Measurements from ENCODE around the gene INSM1. TPM values are rescaled to one million over a fixed set of nuclear protein-coding genes. Genes with fewer than 3 reads are reported as not detected.

The INSM1 gene
- total and polyA plus RNA-seq, 2 donors from 2014 or later: not detected

DNA sequence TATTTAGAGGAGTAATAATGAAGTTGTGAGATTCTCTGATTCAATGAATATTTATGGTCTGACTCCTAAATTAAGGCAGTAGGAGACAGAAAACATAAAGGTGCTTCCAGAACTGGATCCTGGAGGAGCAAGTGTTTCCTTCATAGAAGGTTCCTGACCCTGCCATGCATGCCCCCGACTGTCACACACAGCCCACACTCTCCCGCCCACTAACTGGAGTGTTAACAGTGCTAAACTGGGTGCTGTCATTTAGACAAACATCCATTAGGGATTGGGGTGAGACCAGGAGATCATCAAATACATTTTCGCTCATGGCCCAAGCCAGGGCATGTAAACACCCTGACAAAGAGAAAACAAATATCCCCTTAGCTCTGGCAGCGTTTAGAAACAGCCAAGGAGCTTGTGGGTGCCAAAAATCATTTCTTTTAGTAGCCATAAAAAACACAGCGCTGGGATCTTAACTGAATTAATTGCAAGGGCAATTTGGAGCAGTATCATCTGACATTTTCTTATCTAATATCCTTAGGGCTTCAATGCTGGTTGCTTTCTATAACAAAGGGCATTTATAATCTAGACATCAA is 46.8 kb downstream of the INSM1 start:
- TF ChIP-seq CTCF (IDR thresholded peaks at IDR 0.05; ENCODE audit: borderline replicate concordance, extremely low read depth, insufficient read depth): no peak
- no peak overlapping the region for H3K27ac ChIP-seq (ENCODE audit: low read depth in 2 of 2, low read length in 2 of 2)
- H3K9ac ChIP-seq (ENCODE audit: low read length in 3 of 3): no peak overlapping the region
- no peak for FAIRE-seq
- H3K4me3 ChIP-seq (ENCODE audit: low read length in 3 of 3): no peak overlapping the region
- no peaks in the 10 kb centered on the region for H3K9me3 ChIP-seq (ENCODE audit: control insufficient read depth in 2 of 3, insufficient read depth in 1 of 3, low read length in 3 of 3)
- no peak for DNase-seq
- H3K4me1 ChIP-seq (ENCODE audit: control insufficient read depth in 2 of 3, insufficient read depth in 2 of 3, low read depth in 1 of 3, low read length in 3 of 3): no peaks in the 10 kb centered on the region
- H3K36me3 ChIP-seq (ENCODE audit: control insufficient read depth in 2 of 3, insufficient read depth in 3 of 3, low read length in 3 of 3): no peaks in the 10 kb centered on the region
- peaks cover 2% of the 10 kb centered on the region for H3K27me3 ChIP-seq (ENCODE audit: control insufficient read depth, insufficient read depth, low read length)
- intact Hi-C loops (cut with DNase I): no loop called here

- intact Hi-C loops (cut with DNase I): no loop called here
- DNase-seq: no peak
- H3K36me3 ChIP-seq (ENCODE audit: control insufficient read depth in 2 of 3, insufficient read depth in 3 of 3, low read length in 3 of 3): no peaks in the 10 kb centered on the region
- no peak for FAIRE-seq
- no peak overlapping the region for H3K9ac ChIP-seq (ENCODE audit: low read length in 3 of 3)
- no peak overlapping the region for H3K4me3 ChIP-seq (ENCODE audit: low read length in 3 of 3)
- TF ChIP-seq CTCF (IDR thresholded peaks at IDR 0.05; ENCODE audit: borderline replicate concordance, extremely low read depth, insufficient read depth): no peak
- no peaks in the 10 kb centered on the region for H3K4me1 ChIP-seq (ENCODE audit: control insufficient read depth in 2 of 3, insufficient read depth in 2 of 3, low read depth in 1 of 3, low read length in 3 of 3)
- H3K9me3 ChIP-seq (ENCODE audit: control insufficient read depth in 2 of 3, insufficient read depth in 1 of 3, low read length in 3 of 3): no peaks in the 10 kb centered on the region
- H3K27ac ChIP-seq (ENCODE audit: low read depth in 2 of 2, low read length in 2 of 2): no peak overlapping the region
- peaks cover 2% of the 10 kb centered on the region for H3K27me3 ChIP-seq (ENCODE audit: control insufficient read depth, insufficient read depth, low read length)
These were observed 47.4 kb downstream of the INSM1 start for GRCh38 chr20:20415321-20415720.

DNA sequence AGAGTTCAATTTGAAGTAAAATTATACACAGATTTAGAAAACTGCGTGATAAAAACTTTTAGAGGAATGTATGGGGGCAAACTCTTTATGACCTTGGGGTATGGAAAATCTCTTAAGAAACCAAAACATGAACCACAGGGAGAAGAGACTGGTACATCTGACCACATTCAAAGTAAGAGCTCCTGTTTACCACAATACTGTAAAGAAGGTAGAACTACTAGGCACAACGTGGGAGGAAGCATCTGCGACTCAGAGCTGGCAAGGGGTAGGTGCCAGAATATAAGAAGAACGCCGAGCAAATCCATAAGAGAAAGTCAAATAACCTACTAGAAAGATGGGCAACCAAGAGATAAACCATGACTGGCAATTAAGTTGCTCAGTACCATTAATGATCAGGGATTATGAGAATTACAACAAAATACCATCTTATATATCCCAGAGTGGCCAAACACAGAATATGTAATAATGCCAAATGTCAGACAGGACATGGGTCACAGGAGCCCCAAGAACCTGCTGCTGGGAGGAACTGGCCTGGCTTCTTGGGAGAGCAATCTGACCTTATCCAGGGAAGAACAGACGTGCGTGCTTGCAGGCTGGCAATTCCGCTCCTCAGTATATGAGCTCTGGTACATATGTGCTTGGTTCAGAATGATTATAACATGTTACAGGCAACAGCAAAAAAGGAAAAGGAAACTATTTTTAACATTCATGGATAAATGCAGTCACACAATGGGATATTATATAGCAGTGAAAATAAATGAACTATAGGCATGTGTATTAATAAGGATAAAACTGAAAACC is 50.2 kb downstream of the INSM1 start:
- H3K9me3 ChIP-seq (ENCODE audit: control insufficient read depth in 2 of 3, insufficient read depth in 1 of 3, low read length in 3 of 3): no peaks in the 10 kb centered on the region
- DNase-seq: no peak
- no peak overlapping the region for H3K4me3 ChIP-seq (ENCODE audit: low read length in 3 of 3)
- no peak for TF ChIP-seq CTCF (IDR thresholded peaks at IDR 0.05; ENCODE audit: borderline replicate concordance, extremely low read depth, insufficient read depth)
- H3K27ac ChIP-seq (ENCODE audit: low read depth in 2 of 2, low read length in 2 of 2): no peak overlapping the region
- no peaks in the 10 kb centered on the region for H3K4me1 ChIP-seq (ENCODE audit: control insufficient read depth in 2 of 3, insufficient read depth in 2 of 3, low read depth in 1 of 3, low read length in 3 of 3)
- H3K9ac ChIP-seq (ENCODE audit: low read length in 3 of 3): no peak overlapping the region
- no peak for FAIRE-seq
- H3K36me3 ChIP-seq (ENCODE audit: control insufficient read depth in 2 of 3, insufficient read depth in 3 of 3, low read length in 3 of 3): no peaks in the 10 kb centered on the region
- H3K27me3 ChIP-seq (ENCODE audit: control insufficient read depth, insufficient read depth, low read length): no peaks in the 10 kb centered on the region
- intact Hi-C loops (cut with DNase I): no loop called here

All from kidney (tissue), 14 donors.